GM18870 (cell line): ENCODE results near the gene CFAP57.

ENCODE experiments used
- ATAC-seq: cut with Tn5 transposase; IDR thresholded peaks from one replicate; pipeline ENCODE4 v1.9.1; 2021; ENCODE audit warnings: moderate library complexity; ENCODE audit not compliant: unreplicated experiment

CFAP57 gene

GRCh38 chr1:43293896-43294760, 122.0 kb downstream of the CFAP57 start:
- no peak for ATAC-seq

GRCh38 chr1:43294761-43295160, 122.6 kb downstream of the CFAP57 start:
- no peak for ATAC-seq

GRCh38 chr1:43296207-43296606, 124.1 kb downstream of the CFAP57 start:
- no peak for ATAC-seq

GRCh38 chr1:43298055-43298454, 125.9 kb downstream of the CFAP57 start:
- no peak for ATAC-seq

- ATAC-seq, result no peak
Measured at GRCh38 chr1:43299101-43299500, 127.0 kb downstream of the CFAP57 start.

GRCh38 chr1:43300378-43301094, 128.4 kb downstream of the CFAP57 start, which contains the start of gene TIE1:
Gene TIE1, plus strand, starts transcription at chr1:43300982. Its CDS starts 90 bp downstream, at chr1:43301072.
- ATAC-seq, result no peak

- ATAC-seq, result no peak
Measured at GRCh38 chr1:43302201-43302600, 130.1 kb downstream of the CFAP57 start.

- no peak for ATAC-seq
Measured at GRCh38 chr1:43302721-43303470, 130.8 kb downstream of the CFAP57 start.

GRCh38 chr1:43303471-43304313, 131.6 kb downstream of the CFAP57 start:
- no peak for ATAC-seq
